NOMO-1 (cell line): ENCODE data around the gene LIPM.
A peak's percentile ranks its signal among the peaks of the same experiment; 100 is the strongest.
"Not testable (repeated sequence)": the region's sequence is repeated elsewhere in the genome, so short reads cannot be mapped to it uniquely, and the experiment has no call there.

Experiments used
- DNase-seq, 2 experiments: peaks; one replicate each; lab custom pipeline; 2025; ENCODE audit not compliant: unreplicated experiment in 2 of 2; lab: John Stamatoyannopoulos, UW

Gene LIPM

GRCh38 chr10:88837632-88838031 lies 35.1 kb downstream of the LIPM start:
- not testable (repeated sequence) for DNase-seq

- no peak for DNase-seq
Measured at GRCh38 chr10:88838766-88839350, 36.3 kb downstream of the LIPM start.

- DNase-seq: no peak
Measured at GRCh38 chr10:88840104-88840503, 37.6 kb downstream of the LIPM start.

GRCh38 chr10:88840881-88841280 lies 38.4 kb downstream of the LIPM start:
- peak; percentile 36 to 71 for DNase-seq

- DNase-seq: peak; percentile 29 to 52
Measured at GRCh38 chr10:88841316-88842111, 39.0 kb downstream of the LIPM start.

GRCh38 chr10:88843171-88843570 lies 40.6 kb downstream of the LIPM start:
- no peak for DNase-seq

GRCh38 chr10:88848499-88848898 lies 46.0 kb downstream of the LIPM start:
- DNase-seq: peak in 1 of 2 experiments; percentile 56

- no peak for DNase-seq
Measured at GRCh38 chr10:88849234-88849633, 46.7 kb downstream of the LIPM start.

GRCh38 chr10:88850712-88851111 lies 48.2 kb downstream of the LIPM start:
- DNase-seq: no peak

- peak; percentile 82 to 94 for DNase-seq
Measured at GRCh38 chr10:88851706-88852105, 49.2 kb downstream of the LIPM start, which contains the start of gene ANKRD22. Gene ANKRD22, minus strand, starts transcription at chr10:88851844. Its CDS starts 237 bp downstream, at chr10:88851607.

GRCh38 chr10:88852327-88852726 lies 49.8 kb downstream of the LIPM start:
- no peak for DNase-seq

GRCh38 chr10:88853155-88853881 lies 50.8 kb downstream of the LIPM start:
- peak; percentile 61 to 97 for DNase-seq

GRCh38 chr10:88854684-88855083 lies 52.2 kb downstream of the LIPM start:
- no peak for DNase-seq

GRCh38 chr10:88857831-88858230 lies 55.3 kb downstream of the LIPM start:
- no peak for DNase-seq

- DNase-seq: no peak
Measured at GRCh38 chr10:88858491-88858890, 56.0 kb downstream of the LIPM start.

- DNase-seq: no peak
Measured at GRCh38 chr10:88861036-88861435, 58.5 kb downstream of the LIPM start.

- peak; percentile 39 to 63 for DNase-seq
Measured at GRCh38 chr10:88865281-88865876, 62.8 kb downstream of the LIPM start.

- DNase-seq: no peak
Measured at GRCh38 chr10:88866454-88866853, 63.9 kb downstream of the LIPM start.

- DNase-seq: no peak
Measured at GRCh38 chr10:88870089-88870488, 67.6 kb downstream of the LIPM start.
